RCC 7860 (cell line): ENCODE data around the gene CMC2.

Experiments used
- DNase-seq: peaks from one replicate; pipeline ENCODE4 v3.0.0-alpha.2; 2015; ENCODE audit warnings: low spot score
- FAIRE-seq: peaks from 2 replicates; lab custom pipeline; 2012; peaks lifted over from hg19 to GRCh38; lab: Jason Lieb, UNC

Gene CMC2

GRCh38 chr16:80981103-80981502 lies 25.6 kb downstream of the CMC2 start:
- FAIRE-seq (no peak), DNase-seq (no peak)

DNA sequence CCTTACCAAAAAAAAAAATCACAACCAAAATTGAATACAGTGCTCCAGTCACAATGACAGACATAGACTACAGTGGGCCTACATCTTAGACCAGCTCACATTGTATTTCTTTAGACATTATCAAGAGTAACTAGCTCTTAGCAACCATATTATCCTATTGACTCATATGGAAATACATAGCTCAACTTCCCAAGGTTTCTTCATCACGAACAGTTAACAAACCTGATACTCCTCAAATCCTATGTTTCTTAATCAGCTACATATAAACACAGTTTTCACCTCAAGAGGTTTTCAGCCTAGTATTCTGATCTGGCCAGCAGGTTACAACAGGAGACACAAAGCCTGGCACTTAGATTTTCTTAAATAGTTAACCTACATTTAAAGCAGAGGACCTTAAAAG lies 29.7 kb downstream of the CMC2 start:
- FAIRE-seq (no peak), DNase-seq (no peak)

DNA sequence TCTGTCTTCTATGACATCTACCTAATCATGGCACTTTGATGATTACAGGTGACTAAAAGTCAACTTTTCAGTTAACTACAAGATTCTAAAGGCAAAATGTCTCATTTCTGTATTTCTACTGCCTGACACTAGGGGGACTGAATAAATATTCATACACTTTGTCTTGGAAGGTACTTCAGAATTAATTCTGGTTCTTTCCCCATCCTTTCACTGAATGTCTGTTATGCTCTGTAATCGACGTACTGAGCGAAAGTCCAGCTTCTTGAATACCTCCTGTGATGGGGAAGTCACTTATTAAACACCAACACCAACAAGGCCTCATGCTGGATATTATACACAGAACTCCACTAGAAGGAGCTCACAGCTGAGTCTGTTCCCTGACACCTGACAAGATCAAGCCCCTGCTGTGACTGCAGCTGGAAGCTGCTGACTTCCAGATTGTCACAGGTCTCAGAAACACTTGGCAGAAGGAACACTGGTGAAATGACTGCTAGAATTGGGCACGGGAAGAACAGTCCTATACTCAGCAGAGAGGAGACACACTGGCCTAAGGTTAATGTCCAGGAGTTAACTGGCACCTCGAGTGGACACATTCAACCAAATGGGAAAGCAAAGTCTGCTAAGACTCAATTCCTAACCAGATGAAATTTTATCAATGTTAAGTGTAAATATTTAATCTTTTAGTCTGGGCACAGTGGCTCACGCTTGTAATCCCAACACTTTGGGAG lies 31.9 kb downstream of the CMC2 start:
- DNase-seq (no peak), FAIRE-seq (no peak)

- no peak for FAIRE-seq
- DNase-seq, result peak; percentile 44
These were observed 32.7 kb downstream of the CMC2 start for GRCh38 chr16:80973991-80974390.

DNA sequence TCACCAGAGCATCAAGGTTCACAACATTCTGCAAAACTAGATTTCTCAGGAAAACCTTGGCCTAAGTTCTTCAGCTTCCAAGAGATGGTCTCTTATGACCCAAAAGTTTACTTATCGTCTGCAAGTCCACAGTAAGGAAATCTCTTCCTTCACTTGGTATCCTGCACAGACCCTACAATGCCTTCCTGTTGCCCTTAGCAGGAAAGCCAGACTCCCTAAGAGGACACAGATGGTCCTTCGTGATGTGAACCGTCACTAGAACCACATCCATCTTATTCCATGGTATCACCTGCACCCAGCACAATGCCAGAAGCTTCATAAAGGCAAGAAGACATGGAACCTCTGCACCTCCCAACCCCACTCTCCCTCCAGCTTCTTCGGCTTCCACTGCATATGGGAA lies 34.1 kb downstream of the CMC2 start:
- FAIRE-seq, result no peak
- no peak for DNase-seq

DNA sequence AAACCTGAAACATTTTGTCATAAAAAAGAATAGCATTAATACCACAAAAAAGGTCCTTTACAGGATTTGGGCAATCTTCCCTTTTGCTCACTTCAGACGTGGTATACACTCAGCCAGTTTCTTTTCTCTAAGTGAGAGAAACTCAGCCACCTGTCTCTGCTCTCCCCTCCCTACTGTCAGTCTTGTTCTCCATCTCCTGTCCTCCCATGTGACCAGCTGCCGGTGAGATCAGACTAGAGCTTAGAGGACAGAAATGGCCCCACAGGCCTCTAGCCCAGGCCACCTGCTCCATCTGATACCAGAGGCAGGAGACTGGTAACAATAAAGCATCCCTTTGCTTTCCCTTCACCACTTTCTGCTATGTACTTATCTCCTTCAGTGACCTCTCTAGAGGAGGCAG lies 34.9 kb downstream of the CMC2 start:
- FAIRE-seq (no peak), DNase-seq (no peak)

- DNase-seq, result no peak
- FAIRE-seq, result no peak
These were observed 37.6 kb downstream of the CMC2 start for GRCh38 chr16:80969114-80969484.

GRCh38 chr16:80968386-80969113 lies 38.1 kb downstream of the CMC2 start:
- DNase-seq (peak; percentile 85), FAIRE-seq (peak; percentile 97)

DNA sequence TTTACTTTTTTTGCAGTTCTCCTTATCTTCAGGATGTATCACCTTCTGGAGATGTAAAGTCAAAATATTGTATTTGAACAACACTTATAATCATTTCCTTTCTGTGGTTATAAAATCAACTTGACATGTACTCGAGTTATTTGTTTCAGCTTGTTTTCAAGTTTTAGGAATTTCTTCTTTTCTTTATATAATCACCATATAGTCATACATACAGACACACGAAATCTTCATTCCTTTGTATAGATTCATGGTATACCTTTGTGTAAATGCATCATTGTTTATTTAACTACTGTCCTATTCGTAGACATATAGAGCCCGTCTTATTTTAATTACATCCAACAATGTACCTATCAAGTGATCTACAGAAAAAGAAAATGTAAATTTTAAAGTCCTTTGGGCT lies 40.1 kb downstream of the CMC2 start:
- FAIRE-seq (no peak), DNase-seq (no peak)

GRCh38 chr16:80964351-80964750 lies 42.3 kb downstream of the CMC2 start:
- FAIRE-seq (no peak), DNase-seq (no peak)

- DNase-seq (no peak), FAIRE-seq (no peak)
These were observed 43.8 kb downstream of the CMC2 start for GRCh38 chr16:80962879-80963278.

DNA sequence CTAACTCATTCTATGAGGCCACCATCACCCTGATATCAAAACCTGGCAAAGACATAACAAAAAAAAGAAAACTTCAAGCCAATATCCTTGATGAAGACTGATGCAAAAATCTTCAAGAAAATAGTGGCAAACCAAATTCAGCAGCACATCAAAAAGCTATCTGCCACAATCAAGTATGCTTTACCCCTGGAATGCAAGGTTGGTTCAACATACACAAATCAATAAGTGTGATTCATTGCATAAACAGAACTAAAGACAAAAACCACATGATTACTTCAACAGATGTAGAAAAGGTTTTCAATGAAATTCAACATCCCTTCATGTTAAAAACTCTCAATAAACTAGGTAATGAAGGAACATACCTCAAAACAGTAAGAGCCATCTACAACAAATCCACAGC lies 48.4 kb downstream of the CMC2 start:
- DNase-seq (no peak), FAIRE-seq (no peak)

DNA sequence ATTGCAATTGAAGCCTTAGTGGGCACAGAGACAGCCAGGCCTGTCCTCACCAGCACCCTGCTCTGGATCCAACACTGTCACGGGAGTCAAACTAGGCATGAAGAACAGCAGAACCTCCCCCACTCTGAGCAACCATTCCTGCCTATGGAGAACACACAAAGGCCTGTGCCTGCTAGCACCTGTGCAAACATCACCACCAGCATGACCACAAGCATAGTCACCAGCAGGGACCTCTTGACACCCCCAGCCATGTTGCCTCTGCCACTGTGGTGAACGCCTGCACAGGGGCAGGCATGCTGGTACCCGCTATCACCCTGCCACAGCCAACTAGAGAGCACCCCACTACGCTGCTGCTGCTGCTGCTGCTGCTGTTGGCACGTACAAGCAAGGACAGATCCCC lies 51.7 kb downstream of the CMC2 start:
- no peak for FAIRE-seq
- no peak for DNase-seq

GRCh38 chr16:80948886-80949493 lies 57.7 kb downstream of the CMC2 start:
- no peak for DNase-seq
- no peak for FAIRE-seq

GRCh38 chr16:80947708-80948625 lies 58.7 kb downstream of the CMC2 start:
- FAIRE-seq, result no peak

GRCh38 chr16:80947239-80947638 lies 59.4 kb downstream of the CMC2 start:
- FAIRE-seq (no peak), DNase-seq (no peak)

More at GRCh38 chr16:80947708-80948625, 58.7 kb downstream of the CMC2 start:
- no peak for DNase-seq

DNA sequence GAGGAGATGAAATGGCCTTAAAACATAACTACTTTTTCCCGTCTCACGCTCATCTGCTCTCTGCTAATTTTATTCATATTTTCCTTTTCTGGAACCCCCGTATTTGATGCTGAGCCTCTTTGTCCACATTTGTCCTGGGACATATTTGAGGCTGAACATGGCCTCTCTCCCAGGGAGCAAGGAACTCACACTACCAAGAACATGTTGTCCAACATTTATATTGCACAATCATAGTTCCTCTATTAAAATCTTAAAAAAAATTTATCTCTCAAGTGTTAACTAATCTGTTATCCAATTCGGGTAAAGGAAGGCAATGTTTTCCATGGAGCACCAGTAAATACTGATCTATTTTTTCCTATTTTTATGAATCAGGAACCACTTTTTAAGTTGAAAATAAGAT lies 60.2 kb downstream of the CMC2 start:
- no peak for DNase-seq
- no peak for FAIRE-seq

GRCh38 chr16:80940069-80940856 lies 66.4 kb downstream of the CMC2 start:
- DNase-seq, result no peak
- no peak for FAIRE-seq

DNA sequence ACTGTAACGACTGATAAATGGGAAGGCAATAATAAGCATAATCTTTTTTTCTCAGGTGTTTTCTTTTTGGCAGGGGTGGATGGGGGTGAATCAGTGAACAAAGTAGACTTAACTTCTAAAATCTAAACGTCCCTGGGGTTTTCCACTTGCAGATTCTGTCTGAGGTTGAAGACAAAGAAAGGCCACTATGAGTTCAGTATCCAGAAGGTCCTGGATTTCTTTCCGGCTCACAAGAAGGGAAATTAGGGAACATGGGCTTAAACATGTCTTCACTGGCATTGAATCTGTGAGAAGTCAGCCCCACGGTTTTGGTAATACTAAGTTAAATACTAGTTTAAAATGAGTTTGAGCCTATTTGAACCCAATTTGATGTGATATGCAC lies 67.8 kb downstream of the CMC2 start:
- FAIRE-seq, result no peak
- DNase-seq, result no peak
